Measurements from ENCODE around the gene E2F4.

DNA sequence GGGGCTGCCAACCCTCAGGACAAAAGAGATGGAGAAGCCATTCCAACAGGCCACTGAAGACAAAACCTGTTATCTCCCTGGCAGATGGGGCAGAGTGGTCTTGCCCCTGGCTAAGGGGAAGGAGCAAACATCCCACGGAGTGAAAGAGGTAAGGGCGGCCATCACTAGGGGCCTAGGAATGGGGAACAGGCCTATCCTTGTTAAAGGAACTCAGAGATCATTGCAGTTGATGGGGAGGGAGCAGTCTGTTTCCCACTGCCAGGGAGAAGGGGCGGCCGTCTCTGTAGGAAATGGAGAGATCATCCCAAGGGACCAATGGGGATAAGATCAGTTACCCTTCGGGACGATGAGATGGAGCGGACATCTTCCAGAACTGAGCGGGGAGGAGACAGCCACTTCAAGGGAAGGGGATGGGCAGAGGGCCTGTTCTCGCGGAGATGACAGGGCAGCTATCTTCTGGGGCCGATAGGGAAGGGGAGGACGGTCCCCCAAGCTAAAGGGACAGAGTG is 34.4 kb downstream of the E2F4 start:
- TF ChIP-seq, protein P1, sequence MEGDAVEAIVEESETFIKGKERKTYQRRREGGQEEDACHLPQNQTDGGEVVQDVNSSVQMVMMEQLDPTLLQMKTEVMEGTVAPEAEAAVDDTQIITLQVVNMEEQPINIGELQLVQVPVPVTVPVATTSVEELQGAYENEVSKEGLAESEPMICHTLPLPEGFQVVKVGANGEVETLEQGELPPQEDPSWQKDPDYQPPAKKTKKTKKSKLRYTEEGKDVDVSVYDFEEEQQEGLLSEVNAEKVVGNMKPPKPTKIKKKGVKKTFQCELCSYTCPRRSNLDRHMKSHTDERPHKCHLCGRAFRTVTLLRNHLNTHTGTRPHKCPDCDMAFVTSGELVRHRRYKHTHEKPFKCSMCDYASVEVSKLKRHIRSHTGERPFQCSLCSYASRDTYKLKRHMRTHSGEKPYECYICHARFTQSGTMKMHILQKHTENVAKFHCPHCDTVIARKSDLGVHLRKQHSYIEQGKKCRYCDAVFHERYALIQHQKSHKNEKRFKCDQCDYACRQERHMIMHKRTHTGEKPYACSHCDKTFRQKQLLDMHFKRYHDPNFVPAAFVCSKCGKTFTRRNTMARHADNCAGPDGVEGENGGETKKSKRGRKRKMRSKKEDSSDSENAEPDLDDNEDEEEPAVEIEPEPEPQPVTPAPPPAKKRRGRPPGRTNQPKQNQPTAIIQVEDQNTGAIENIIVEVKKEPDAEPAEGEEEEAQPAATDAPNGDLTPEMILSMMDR (IDR thresholded peaks at IDR 0.05; ENCODE audit: insufficient read depth, low read depth, low read length), result no peak
- TF ChIP-seq EZH2 (IDR thresholded peaks at IDR 0.05; ENCODE audit: insufficient read depth, low read length), result no peak
